Loucy (cell line): Measurements from ENCODE around the gene ARHGEF16.

ENCODE experiments used
- CTCF ChIP-seq: fragments of 200-600 bp; sonication (generic); conservative IDR thresholded peaks from 2 replicates; pipeline ENCODE4 v1.5.1; 2014; ENCODE audit warnings: mild to moderate bottlenecking, antibody characterized with exemption, low read length
- EZH2phosphoT487 ChIP-seq: fragments of 200-600 bp; IDR thresholded peaks from 2 replicates; pipeline ENCODE4 v1.6.1; 2018; ENCODE audit warnings: antibody characterized with exemption, mild to moderate bottlenecking, moderate library complexity, borderline replicate concordance

GRCh38 chr1:3530086-3530925 lies 75.8 kb downstream of the ARHGEF16 start:
- TF ChIP-seq CTCF = no peak
- TF ChIP-seq EZH2phosphoT487 = no peak
